Esophagus muscularis mucosa (tissue), 4 donors: Measurements from ENCODE around the gene PPP4R2. TPM values are rescaled to one million over a fixed set of nuclear protein-coding genes. Genes with fewer than 3 reads are reported as not detected.

Source experiments
- DNase-seq: peaks from one replicate; pipeline ENCODE4 v3.0.0-alpha.2; 2017; ENCODE audit errors: extremely low spot score
- H3K27ac ChIP-seq, 4 donors: fragments of 200-600 bp; sonication (generic); replicated peaks in 1 of 4; 1 replicate in 3 of 4; 2 replicates in 1 of 4; pipeline ENCODE4 v1.5.1; 2016 to 2019; ENCODE audit warnings: mild to moderate bottlenecking in 1 of 4
- H3K27me3 ChIP-seq, 4 donors: fragments of 200-600 bp; sonication (generic); one replicate each; pipeline versions ENCODE4 v1.5.1 to v1.6.0; 2016 to 2019
- H3K36me3 ChIP-seq, 4 donors: fragments of 200-600 bp; sonication (generic); one replicate each; pipeline ENCODE4 v1.5.1; 2016 to 2019
- H3K4me1 ChIP-seq, 4 donors: fragments of 200-600 bp; sonication (generic); one replicate each; pipeline ENCODE4 v1.5.1; 2016 to 2019
- H3K4me3 ChIP-seq, 4 donors: fragments of 200-600 bp; sonication (generic); 1 replicate in 2 of 4; 2 replicates in 2 of 4; pipeline ENCODE4 v1.5.1; 2016 to 2019; ENCODE audit warnings: mild to moderate bottlenecking in 4 of 4, moderate library complexity in 1 of 4
- H3K9me3 ChIP-seq, 4 donors: fragments of 200-600 bp; sonication (generic); 1 replicate in 3 of 4; 2 replicates in 1 of 4; pipeline ENCODE4 v1.5.1; 2016 to 2019
- CTCF ChIP-seq, 3 experiments: fragments of 200-600 bp in 2 of 3; fragments of 450-650 bp in 1 of 3; sonication (generic) in 2 of 3; IDR thresholded peaks; one replicate each; pipeline ENCODE4 v1.5.1; 2017 to 2019; ENCODE audit warnings: antibody characterized with exemption in 3 of 3, mild to moderate bottlenecking in 2 of 3, moderate library complexity in 1 of 3
- EP300 ChIP-seq: sonication (generic); formaldehyde crosslinking; IDR thresholded peaks from one replicate; pipeline ENCODE4 v1.6.1; 2017; ENCODE audit warnings: antibody characterized with exemption
- POLR2A ChIP-seq: fragments of 450-650 bp; IDR thresholded peaks from one replicate; pipeline ENCODE4 v1.6.1; 2017; ENCODE audit warnings: antibody characterized with exemption, moderate library complexity, mild to moderate bottlenecking, low read depth
- POLR2AphosphoS5 ChIP-seq, 2 donors: sonication (generic); formaldehyde crosslinking; IDR thresholded peaks; one replicate each; pipeline ENCODE4 v1.6.1; 2017; ENCODE audit warnings: antibody characterized with exemption in 2 of 2
- WGBS: methylation state at CpG from one replicate; pipeline ENCODE4 v1.1.5; 2018; 5-methylcytosine and 5-hydroxymethylcytosine counted together
- intact Hi-C: fragments of 100-400 bp; cut with DNase I; formaldehyde crosslinking; loops from one replicate; pipeline ENCODE4 v1.15.1; 2023
- total RNA-seq, 4 donors: library from RNA; depleted of rRNA; stranded (reverse); fragments of >200 nt; gene quantifications; one replicate each; pipeline versions ENCODE4 v1.1.0 to v1.2.1, GENCODE V29; 2016

The PPP4R2 gene
- total RNA-seq, 4 donors from 2014 or later: 24.6 to 60.6 (median 33.9) TPM

- 75% methylated on average over 3 of the region's 3 CpGs for WGBS
- H3K36me3 ChIP-seq: peaks cover 4 to 41% (median 18%) of the 10 kb centered on the region in 4 donors
- no peaks in the 10 kb centered on the region for H3K27me3 ChIP-seq
- TF ChIP-seq POLR2AphosphoS5 (IDR thresholded peaks at IDR 0.05) (no peak), EP300 (no peak), POLR2A (no peak), CTCF (IDR thresholded peaks at IDR 0.05) (no peak)
- H3K4me3 ChIP-seq: no peak overlapping the region
- no peak for DNase-seq
- H3K9me3 ChIP-seq: no peaks in the 10 kb centered on the region
- no peak overlapping the region for H3K27ac ChIP-seq
- intact Hi-C loops: no loop called here
- H3K4me1 ChIP-seq: peaks cover 0 to 5% (median 0%) of the 10 kb centered on the region in 4 donors
Measured at GRCh38 chr3:73068419-73068818, 71.8 kb downstream of the PPP4R2 start.

- Histone ChIP-seq H3K4me1 (peaks cover 0 to 5% (median 0%) of the 10 kb centered on the region in 4 donors), H3K9me3 (no peaks in the 10 kb centered on the region), H3K36me3 (peaks cover 4 to 35% (median 18%) of the 10 kb centered on the region in 4 donors), H3K27ac (no peak overlapping the region), H3K27me3 (no peaks in the 10 kb centered on the region), H3K4me3 (no peak overlapping the region)
- WGBS: 92% methylated on average over 5 of the region's 5 CpGs
- TF ChIP-seq POLR2AphosphoS5 (IDR thresholded peaks at IDR 0.05) (no peak), EP300 (no peak), CTCF (IDR thresholded peaks at IDR 0.05) (no peak), POLR2A (no peak)
- DNase-seq: no peak
- intact Hi-C loops: no loop called here
Measured at GRCh38 chr3:73069187-73069586, 72.6 kb downstream of the PPP4R2 start.

- TF ChIP-seq POLR2AphosphoS5 (IDR thresholded peaks at IDR 0.05) (no peak), EP300 (no peak), CTCF (IDR thresholded peaks at IDR 0.05) (no peak), POLR2A (no peak)
- Histone ChIP-seq H3K9me3 (no peaks in the 10 kb centered on the region), H3K4me3 (no peak overlapping the region), H3K27ac (no peak overlapping the region), H3K4me1 (peaks cover 0 to 5% (median 0%) of the 10 kb centered on the region in 4 donors), H3K36me3 (peaks cover 4 to 32% (median 12%) of the 10 kb centered on the region in 4 donors), H3K27me3 (no peaks in the 10 kb centered on the region)
- no peak for DNase-seq
- WGBS: 88% methylated on average over 13 of the region's 14 CpGs
- intact Hi-C loops: no loop called here
Measured at GRCh38 chr3:73069775-73070444, 73.3 kb downstream of the PPP4R2 start.

GRCh38 chr3:73070675-73071575, 74.3 kb downstream of the PPP4R2 start:
- no peak for DNase-seq
- 57% methylated on average over 6 of the region's 6 CpGs for WGBS
- Histone ChIP-seq H3K4me1 (peaks cover 0 to 5% (median 0%) of the 10 kb centered on the region in 4 donors), H3K4me3 (no peak overlapping the region), H3K9me3 (no peaks in the 10 kb centered on the region), H3K27me3 (no peaks in the 10 kb centered on the region), H3K27ac (no peak overlapping the region), H3K36me3 (peaks cover 0 to 22% (median 6%) of the 10 kb centered on the region in 4 donors)
- TF ChIP-seq CTCF (IDR thresholded peaks at IDR 0.05): no peak
- TF ChIP-seq EP300: no peak
- TF ChIP-seq POLR2A: no peak
- no peak for TF ChIP-seq POLR2AphosphoS5 (IDR thresholded peaks at IDR 0.05)
- intact Hi-C loops: no loop called here
